Brain pericyte (primary cell): ENCODE measurements around the gene RNU7-1.

Experiments used
- DNase-seq: peaks from one replicate; pipeline ENCODE4 v3.0.0-alpha.2; 2012; ENCODE audit warnings: low read depth, low spot score

Gene RNU7-1

GRCh38 chr12:6964605-6965025 lies 21.0 kb downstream of the RNU7-1 start:
- DNase-seq: no peak

GRCh38 chr12:6965026-6965661 lies 21.5 kb downstream of the RNU7-1 start:
- DNase-seq: peak; percentile 63

GRCh38 chr12:6965714-6966113 lies 22.1 kb downstream of the RNU7-1 start:
- no peak for DNase-seq

- no peak for DNase-seq
Measured at GRCh38 chr12:6966351-6966750, 22.7 kb downstream of the RNU7-1 start.

- no peak for DNase-seq
Measured at GRCh38 chr12:6967651-6968100, 24.1 kb downstream of the RNU7-1 start.

- no peak for DNase-seq
Measured at GRCh38 chr12:6968426-6968825, 24.8 kb downstream of the RNU7-1 start.

GRCh38 chr12:6970096-6970527 lies 26.5 kb downstream of the RNU7-1 start:
- DNase-seq: no peak

GRCh38 chr12:6974180-6974579 lies 30.6 kb downstream of the RNU7-1 start:
- no peak for DNase-seq

- DNase-seq: no peak
Measured at GRCh38 chr12:6975297-6976032, 31.8 kb downstream of the RNU7-1 start.

- DNase-seq: no peak
Measured at GRCh38 chr12:6977653-6978052, 34.0 kb downstream of the RNU7-1 start.

GRCh38 chr12:6978188-6978587 lies 34.6 kb downstream of the RNU7-1 start:
- no peak for DNase-seq

GRCh38 chr12:6978611-6979011 lies 35.0 kb downstream of the RNU7-1 start:
- DNase-seq: no peak

- DNase-seq: no peak
Measured at GRCh38 chr12:6979021-6979420, 35.4 kb downstream of the RNU7-1 start.

GRCh38 chr12:6979453-6979852 lies 35.8 kb downstream of the RNU7-1 start:
- no peak for DNase-seq

- DNase-seq: no peak
Measured at GRCh38 chr12:6980075-6980474, 36.5 kb downstream of the RNU7-1 start.

GRCh38 chr12:6980740-6981139 lies 37.1 kb downstream of the RNU7-1 start:
- no peak for DNase-seq

GRCh38 chr12:6981152-6982052 lies 37.8 kb downstream of the RNU7-1 start:
- DNase-seq: no peak

- no peak for DNase-seq
Measured at GRCh38 chr12:6982532-6982931, 38.9 kb downstream of the RNU7-1 start.

GRCh38 chr12:6987956-6988553 lies 44.4 kb downstream of the RNU7-1 start:
- no peak for DNase-seq
